Testis (tissue), 2 donors: ENCODE data around the gene C2CD4D.
"Not testable (repeated sequence)": the region's sequence is repeated elsewhere in the genome, so short reads cannot be mapped to it uniquely, and the experiment has no call there.

Experiments
- CTCF ChIP-seq, 3 experiments: fragments of 450-650 bp in 2 of 3; fragments of 200-600 bp in 1 of 3; sonication (generic) in 1 of 3; IDR thresholded peaks; one replicate each; pipeline ENCODE4 v1.5.1; 2016 to 2019; ENCODE audit warnings: antibody characterized with exemption in 3 of 3, mild to moderate bottlenecking in 2 of 3, moderate library complexity in 1 of 3
- POLR2A ChIP-seq: fragments of 450-650 bp; IDR thresholded peaks from one replicate; pipeline ENCODE4 v1.6.1; 2017; ENCODE audit warnings: antibody characterized with exemption, mild to moderate bottlenecking, moderate library complexity

GRCh38 chr1:151883898-151884297, 44.3 kb upstream of the C2CD4D start:
- not testable (repeated sequence) for TF ChIP-seq CTCF (IDR thresholded peaks at IDR 0.05); POLR2A
